Nephron (organoid): Measurements from ENCODE around the gene GIGYF2.
"Not testable (repeated sequence)": the region's sequence is repeated elsewhere in the genome, so short reads cannot be mapped to it uniquely, and the experiment has no call there.

ENCODE experiments used
- H3K27ac Mint-ChIP-seq, 3 experiments: 2 replicates each; pipeline ENCODE4 v1.8.0; 2020; ENCODE audit warnings: mixed read lengths in 3 of 3, mild to moderate bottlenecking in 2 of 3, moderate library complexity in 1 of 3
- H3K27me3 Mint-ChIP-seq: 2 replicates; pipeline ENCODE4 v1.8.0; 2021; ENCODE audit warnings: low read depth, mild to moderate bottlenecking, moderate library complexity, mixed read lengths
- H3K36me3 Mint-ChIP-seq: 2 replicates; pipeline ENCODE4 v1.8.0; 2020; ENCODE audit warnings: low read depth, mixed read lengths
- H3K4me1 Mint-ChIP-seq: 2 replicates; pipeline ENCODE4 v1.8.0; 2020; ENCODE audit warnings: mixed read lengths
- H3K4me3 Mint-ChIP-seq, 3 experiments: 2 replicates each; pipeline ENCODE4 v1.8.0; 2020; ENCODE audit warnings: mild to moderate bottlenecking in 3 of 3, mixed read lengths in 3 of 3, moderate library complexity in 2 of 3
- H3K9me3 Mint-ChIP-seq: 2 replicates; pipeline ENCODE4 v1.8.0; 2020; ENCODE audit warnings: mixed read lengths
- TF ChIP-seq, protein P1 (sequence below), 3 experiments: fragments of 200-600 bp; sonication (generic); IDR thresholded peaks; one replicate each; pipeline ENCODE4 v1.5.0; 2021; ENCODE audit warnings: antibody characterized with exemption in 3 of 3; ENCODE audit not compliant: unreplicated experiment in 3 of 3

Gene GIGYF2

DNA sequence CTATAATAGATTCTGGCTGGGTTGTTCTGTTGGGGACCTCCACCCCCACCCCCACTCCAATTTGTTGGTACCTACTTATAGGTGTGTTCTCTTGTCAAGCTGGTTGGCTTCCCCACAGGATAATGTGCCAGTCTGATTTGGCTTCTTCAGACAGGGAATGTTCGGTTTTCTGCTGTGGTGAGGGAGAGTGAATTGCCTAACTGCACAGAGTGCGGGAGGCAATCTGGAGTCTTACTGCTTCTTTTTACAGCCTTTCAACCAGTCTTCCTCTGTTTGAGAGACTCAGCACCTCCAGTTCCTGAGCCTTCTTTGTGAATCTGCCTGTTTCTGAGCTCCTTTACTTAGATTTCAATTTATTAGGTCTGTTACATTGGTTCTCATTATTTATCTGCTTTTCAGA is 145.6 kb downstream of the GIGYF2 start:
- TF ChIP-seq, protein P1, sequence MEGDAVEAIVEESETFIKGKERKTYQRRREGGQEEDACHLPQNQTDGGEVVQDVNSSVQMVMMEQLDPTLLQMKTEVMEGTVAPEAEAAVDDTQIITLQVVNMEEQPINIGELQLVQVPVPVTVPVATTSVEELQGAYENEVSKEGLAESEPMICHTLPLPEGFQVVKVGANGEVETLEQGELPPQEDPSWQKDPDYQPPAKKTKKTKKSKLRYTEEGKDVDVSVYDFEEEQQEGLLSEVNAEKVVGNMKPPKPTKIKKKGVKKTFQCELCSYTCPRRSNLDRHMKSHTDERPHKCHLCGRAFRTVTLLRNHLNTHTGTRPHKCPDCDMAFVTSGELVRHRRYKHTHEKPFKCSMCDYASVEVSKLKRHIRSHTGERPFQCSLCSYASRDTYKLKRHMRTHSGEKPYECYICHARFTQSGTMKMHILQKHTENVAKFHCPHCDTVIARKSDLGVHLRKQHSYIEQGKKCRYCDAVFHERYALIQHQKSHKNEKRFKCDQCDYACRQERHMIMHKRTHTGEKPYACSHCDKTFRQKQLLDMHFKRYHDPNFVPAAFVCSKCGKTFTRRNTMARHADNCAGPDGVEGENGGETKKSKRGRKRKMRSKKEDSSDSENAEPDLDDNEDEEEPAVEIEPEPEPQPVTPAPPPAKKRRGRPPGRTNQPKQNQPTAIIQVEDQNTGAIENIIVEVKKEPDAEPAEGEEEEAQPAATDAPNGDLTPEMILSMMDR (IDR thresholded peaks at IDR 0.05; ENCODE audit: unreplicated experiment in 3 of 3) = no peak
- Mint-ChIP-seq H3K4me1 (no peaks in the 10 kb centered on the region), H3K9me3 (no peaks in the 10 kb centered on the region), H3K36me3 (peaks cover 74% of the 10 kb centered on the region), H3K4me3 (no peak overlapping the region), H3K27ac (peak overlapping the region in 1 of 3 experiments; percentile 72), H3K27me3 (no peaks in the 10 kb centered on the region)

DNA sequence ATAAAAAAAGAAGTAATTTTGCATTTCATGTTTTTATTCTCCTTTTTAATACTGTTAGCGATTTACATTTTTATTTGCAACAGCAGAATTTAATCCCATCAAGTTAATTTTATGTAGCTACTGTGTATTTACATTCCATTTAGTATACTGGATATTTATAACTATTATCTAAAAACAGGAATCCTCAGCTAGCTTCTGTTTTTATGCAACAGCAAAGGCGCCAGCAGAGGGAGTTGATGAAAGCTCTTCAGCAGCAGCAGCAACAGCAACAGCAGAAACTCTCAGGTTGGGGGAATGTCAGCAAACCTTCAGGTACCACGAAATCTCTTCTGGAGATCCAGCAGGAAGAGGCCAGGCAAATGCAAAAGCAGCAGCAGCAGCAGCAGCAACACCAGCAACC is 146.7 kb downstream of the GIGYF2 start:
- H3K4me3 Mint-ChIP-seq = no peak overlapping the region
- TF ChIP-seq, protein P1 (IDR thresholded peaks at IDR 0.05; ENCODE audit: unreplicated experiment in 3 of 3) = peak in 1 of 3 experiments; percentile 18
- H3K36me3 Mint-ChIP-seq = peaks cover 74% of the 10 kb centered on the region
- H3K4me1 Mint-ChIP-seq = no peaks in the 10 kb centered on the region
- H3K27me3 Mint-ChIP-seq = no peaks in the 10 kb centered on the region
- peak overlapping the region in 1 of 3 experiments; percentile 35 for H3K27ac Mint-ChIP-seq
- no peaks in the 10 kb centered on the region for H3K9me3 Mint-ChIP-seq

DNA sequence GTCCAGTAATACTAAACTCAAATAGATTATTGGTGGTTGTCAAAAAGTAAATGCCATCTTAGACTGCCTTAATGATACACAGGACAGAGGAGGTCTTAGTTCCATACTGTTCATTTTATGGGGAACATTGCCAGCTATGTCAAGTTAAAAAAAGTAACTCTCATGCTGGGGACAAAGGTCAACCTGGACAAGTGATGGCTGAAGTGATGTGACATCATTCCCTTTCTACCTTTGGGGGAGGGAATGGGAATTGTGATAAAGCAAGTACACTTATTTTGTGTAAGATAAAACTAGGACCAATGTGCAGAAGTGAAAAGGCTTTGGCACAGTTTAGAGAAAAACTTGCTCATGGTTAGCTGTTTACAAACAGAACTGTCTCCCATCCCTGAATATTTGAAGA is 148.9 kb downstream of the GIGYF2 start:
- Mint-ChIP-seq H3K4me1 (no peaks in the 10 kb centered on the region), H3K4me3 (no peak overlapping the region), H3K9me3 (no peaks in the 10 kb centered on the region), H3K36me3 (peaks cover 72% of the 10 kb centered on the region), H3K27ac (no peak overlapping the region), H3K27me3 (no peaks in the 10 kb centered on the region)
- TF ChIP-seq, protein P1 (IDR thresholded peaks at IDR 0.05; ENCODE audit: unreplicated experiment in 3 of 3) = no peak

DNA sequence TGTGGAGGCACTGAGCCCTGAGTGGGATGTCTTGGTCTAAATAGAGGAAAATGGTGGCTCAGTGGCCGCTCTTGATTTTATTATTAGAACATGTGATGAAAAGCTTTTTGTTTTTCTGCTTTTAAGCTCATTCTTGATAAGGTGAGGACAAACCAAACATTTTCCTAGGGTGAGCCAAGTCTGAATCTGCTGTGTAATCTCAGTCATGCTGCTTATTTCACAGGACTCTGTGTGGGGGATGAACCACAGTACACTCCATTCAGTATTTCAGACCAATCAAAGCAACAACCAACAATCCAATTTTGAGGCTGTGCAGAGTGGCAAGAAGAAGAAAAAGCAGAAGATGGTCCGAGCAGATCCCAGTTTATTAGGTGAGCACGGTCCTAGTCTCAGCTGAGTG is 152.9 kb downstream of the GIGYF2 start:
- Mint-ChIP-seq H3K4me1 (no peaks in the 10 kb centered on the region), H3K27me3 (no peaks in the 10 kb centered on the region), H3K9me3 (no peaks in the 10 kb centered on the region), H3K4me3 (no peak overlapping the region), H3K36me3 (peaks cover 57% of the 10 kb centered on the region), H3K27ac (no peak overlapping the region)
- TF ChIP-seq, protein P1 (IDR thresholded peaks at IDR 0.05; ENCODE audit: unreplicated experiment in 3 of 3) = no peak

DNA sequence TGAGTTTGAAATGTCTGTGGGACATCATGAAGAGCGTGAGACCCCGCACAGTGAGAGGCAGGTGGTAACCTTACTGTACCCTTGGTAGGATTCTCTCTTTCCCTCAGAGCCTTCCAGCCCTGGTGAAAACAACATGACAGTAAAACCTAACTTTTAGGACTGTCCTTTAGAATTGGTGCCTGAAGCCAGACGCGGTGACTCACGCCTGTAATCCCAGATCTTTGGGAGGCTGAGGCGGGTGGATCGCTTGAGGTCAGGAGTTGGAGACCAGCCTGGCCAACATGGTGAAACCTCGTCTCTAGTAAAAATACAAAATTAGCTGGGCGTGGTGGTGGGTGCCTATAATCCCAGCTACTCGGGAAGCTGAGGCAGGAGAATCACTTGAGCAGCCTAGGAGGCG is 154.9 kb downstream of the GIGYF2 start:
- not testable (repeated sequence) for H3K27ac Mint-ChIP-seq, H3K9me3 Mint-ChIP-seq, H3K4me1 Mint-ChIP-seq, H3K27me3 Mint-ChIP-seq, H3K4me3 Mint-ChIP-seq
- H3K36me3 Mint-ChIP-seq = peaks cover 52% of the 10 kb centered on the region

DNA sequence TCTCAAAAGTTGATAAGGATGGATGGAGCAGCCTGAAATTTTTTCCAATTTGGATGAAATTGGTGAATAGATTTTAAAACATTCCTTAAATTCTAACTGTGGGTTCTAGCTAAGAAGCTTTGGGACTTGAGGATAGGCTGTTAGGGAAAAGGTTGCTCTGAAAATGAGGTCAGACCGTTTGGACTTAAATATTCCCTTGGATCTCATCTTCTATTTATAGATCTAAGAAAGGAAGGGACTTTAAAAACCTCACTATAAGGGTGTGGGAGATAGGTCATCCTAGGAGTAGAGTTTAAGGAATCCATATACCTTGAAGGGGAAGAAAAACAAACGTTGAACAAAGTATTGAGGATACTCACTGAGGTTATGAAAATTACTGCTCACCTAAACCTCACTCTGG is 155.5 kb downstream of the GIGYF2 start:
- Mint-ChIP-seq H3K9me3 (no peaks in the 10 kb centered on the region), H3K36me3 (peaks cover 54% of the 10 kb centered on the region), H3K4me1 (no peaks in the 10 kb centered on the region), H3K4me3 (no peak overlapping the region), H3K27ac (no peak overlapping the region), H3K27me3 (no peaks in the 10 kb centered on the region)
- TF ChIP-seq, protein P1 (IDR thresholded peaks at IDR 0.05; ENCODE audit: unreplicated experiment in 3 of 3) = no peak
